Gastrocnemius medialis (tissue), 4 donors: Measurements from ENCODE around the gene ZNF488.

ENCODE experiments used
- POLR2A ChIP-seq, 2 donors: fragments of 450-650 bp; IDR thresholded peaks; one replicate each; pipeline ENCODE4 v1.6.1; 2017; ENCODE audit warnings: antibody characterized with exemption in 2 of 2, mild to moderate bottlenecking in 2 of 2, moderate library complexity in 2 of 2
- TF ChIP-seq, protein P1 (sequence below), 5 experiments: fragments of 450-650 bp in 3 of 5; fragments of 200-600 bp in 2 of 5; sonication (generic) in 2 of 5; IDR thresholded peaks in 4 of 5; conservative IDR thresholded peaks in 1 of 5; 1 replicate in 4 of 5; 2 replicates in 1 of 5; pipeline ENCODE4 v1.5.1; 2016 to 2019; ENCODE audit warnings: antibody characterized with exemption in 5 of 5, mild to moderate bottlenecking in 3 of 5, moderate library complexity in 3 of 5

- TF ChIP-seq, protein P1, sequence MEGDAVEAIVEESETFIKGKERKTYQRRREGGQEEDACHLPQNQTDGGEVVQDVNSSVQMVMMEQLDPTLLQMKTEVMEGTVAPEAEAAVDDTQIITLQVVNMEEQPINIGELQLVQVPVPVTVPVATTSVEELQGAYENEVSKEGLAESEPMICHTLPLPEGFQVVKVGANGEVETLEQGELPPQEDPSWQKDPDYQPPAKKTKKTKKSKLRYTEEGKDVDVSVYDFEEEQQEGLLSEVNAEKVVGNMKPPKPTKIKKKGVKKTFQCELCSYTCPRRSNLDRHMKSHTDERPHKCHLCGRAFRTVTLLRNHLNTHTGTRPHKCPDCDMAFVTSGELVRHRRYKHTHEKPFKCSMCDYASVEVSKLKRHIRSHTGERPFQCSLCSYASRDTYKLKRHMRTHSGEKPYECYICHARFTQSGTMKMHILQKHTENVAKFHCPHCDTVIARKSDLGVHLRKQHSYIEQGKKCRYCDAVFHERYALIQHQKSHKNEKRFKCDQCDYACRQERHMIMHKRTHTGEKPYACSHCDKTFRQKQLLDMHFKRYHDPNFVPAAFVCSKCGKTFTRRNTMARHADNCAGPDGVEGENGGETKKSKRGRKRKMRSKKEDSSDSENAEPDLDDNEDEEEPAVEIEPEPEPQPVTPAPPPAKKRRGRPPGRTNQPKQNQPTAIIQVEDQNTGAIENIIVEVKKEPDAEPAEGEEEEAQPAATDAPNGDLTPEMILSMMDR (IDR thresholded peaks at IDR 0.05 in 4 of 5, conservative IDR thresholded peaks at IDR 0.05 in 1 of 5), result no peak
- no peak for TF ChIP-seq POLR2A (IDR thresholded peaks at IDR 0.05)
These were observed 46.8 kb downstream of the ZNF488 start for GRCh38 chr10:47337310-47337709.
